Mammary epithelial cell (primary cell): ENCODE data around the gene TAGLN.

Source experiments
- CTCF ChIP-seq, 2 donors: IDR thresholded peaks in 1 of 2; conservative IDR thresholded peaks in 1 of 2; 2 replicates each; pipeline ENCODE4 v1.5.1; 2011 to 2012; ENCODE audit warnings: inconsistent platforms in 2 of 2, low read length in 2 of 2, mild to moderate bottlenecking in 2 of 2, control low read depth in 1 of 2, low read depth in 1 of 2; ENCODE audit not compliant: insufficient read depth in 1 of 2; ENCODE audit errors: extremely low read depth in 1 of 2
- EZH2 ChIP-seq: IDR thresholded peaks from 2 replicates; pipeline ENCODE4 v1.6.1; 2012; ENCODE audit warnings: low read length, inconsistent platforms, borderline replicate concordance

- TF ChIP-seq CTCF (conservative IDR thresholded peaks at IDR 0.05 in 1 of 2, IDR thresholded peaks at IDR 0.05 in 1 of 2; ENCODE audit: extremely low read depth in 1 of 2, insufficient read depth in 1 of 2, low read depth in 1 of 2, low read length in 2 of 2): no peak
- TF ChIP-seq EZH2: no peak
These were observed 19.8 kb downstream of the TAGLN start for GRCh38 chr11:117219001-117219400.
